HG02763 (cell line): Measurements from ENCODE around the gene TSSK6.

Source experiments
- ATAC-seq: cut with Tn5 transposase; IDR thresholded peaks from one replicate; pipeline ENCODE4 v1.9.1; 2021; ENCODE audit warnings: mild to moderate bottlenecking, moderate library complexity; ENCODE audit not compliant: unreplicated experiment

TSSK6 gene

GRCh38 chr19:19544954-19545591, 29.7 kb upstream of the TSSK6 start:
- no peak for ATAC-seq

GRCh38 chr19:19544257-19544953, 29.1 kb upstream of the TSSK6 start:
- no peak for ATAC-seq

- no peak for ATAC-seq
These were observed 28.3 kb upstream of the TSSK6 start for GRCh38 chr19:19543640-19544039.

- no peak for ATAC-seq
These were observed 27.8 kb upstream of the TSSK6 start for GRCh38 chr19:19543101-19543500.

- ATAC-seq, result no peak
These were observed 27.2 kb upstream of the TSSK6 start for GRCh38 chr19:19542507-19542906.

GRCh38 chr19:19541616-19542015, 26.3 kb upstream of the TSSK6 start:
- no peak for ATAC-seq

GRCh38 chr19:19540715-19541515, 25.6 kb upstream of the TSSK6 start:
- ATAC-seq, result no peak

- no peak for ATAC-seq
These were observed 24.8 kb upstream of the TSSK6 start for GRCh38 chr19:19540064-19540714.

GRCh38 chr19:19539698-19540063, 24.3 kb upstream of the TSSK6 start:
- no peak for ATAC-seq

GRCh38 chr19:19538785-19539166, 23.4 kb upstream of the TSSK6 start:
- no peak for ATAC-seq

- ATAC-seq, result no peak
These were observed 22.9 kb upstream of the TSSK6 start, which contains the start of gene CILP2 for GRCh38 chr19:19538061-19538784. Gene CILP2 (plus strand): TSS chr19:19538265. CDS start chr19:19538350, 85 bp downstream.

- ATAC-seq, result no peak
These were observed 22.0 kb upstream of the TSSK6 start for GRCh38 chr19:19537075-19538048.

GRCh38 chr19:19535311-19536191, 20.2 kb upstream of the TSSK6 start:
- no peak for ATAC-seq

- ATAC-seq, result no peak
These were observed 19.4 kb upstream of the TSSK6 start for GRCh38 chr19:19534556-19535265.

GRCh38 chr19:19533841-19534240, 18.5 kb upstream of the TSSK6 start:
- ATAC-seq, result no peak

GRCh38 chr19:19532806-19533701, 17.7 kb upstream of the TSSK6 start:
- ATAC-seq, result no peak
